HG03025 (cell line): ENCODE results near the gene AIFM2.
"Not testable (repeated sequence)": the region's sequence is repeated elsewhere in the genome, so short reads cannot be mapped to it uniquely, and the experiment has no call there.

Source experiments
- ATAC-seq: cut with Tn5 transposase; IDR thresholded peaks from one replicate; pipeline ENCODE4 v1.9.1; 2021; ENCODE audit warnings: mild to moderate bottlenecking, moderate library complexity; ENCODE audit not compliant: unreplicated experiment, low FRiP score

The AIFM2 gene

DNA sequence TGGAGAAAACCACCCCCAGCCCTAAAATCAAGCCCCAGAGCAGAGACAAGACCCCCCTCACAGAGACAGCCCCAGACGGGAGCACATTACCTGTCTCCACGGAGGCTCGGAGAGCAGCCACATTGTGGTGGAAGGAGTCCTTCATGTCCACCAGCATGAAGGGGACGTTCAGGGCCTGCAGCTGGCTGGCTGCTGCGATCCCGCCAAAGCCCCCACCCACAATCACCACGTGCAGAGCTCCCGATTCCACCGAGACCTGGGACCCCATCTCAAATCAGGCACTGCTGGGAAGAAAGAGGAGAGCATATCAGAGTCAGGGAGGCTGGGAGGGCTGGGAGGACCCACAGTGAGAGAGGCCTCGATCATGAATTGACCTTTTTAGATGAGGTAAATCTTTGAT lies 8.8 kb downstream of the AIFM2 start:
- no peak for ATAC-seq

DNA sequence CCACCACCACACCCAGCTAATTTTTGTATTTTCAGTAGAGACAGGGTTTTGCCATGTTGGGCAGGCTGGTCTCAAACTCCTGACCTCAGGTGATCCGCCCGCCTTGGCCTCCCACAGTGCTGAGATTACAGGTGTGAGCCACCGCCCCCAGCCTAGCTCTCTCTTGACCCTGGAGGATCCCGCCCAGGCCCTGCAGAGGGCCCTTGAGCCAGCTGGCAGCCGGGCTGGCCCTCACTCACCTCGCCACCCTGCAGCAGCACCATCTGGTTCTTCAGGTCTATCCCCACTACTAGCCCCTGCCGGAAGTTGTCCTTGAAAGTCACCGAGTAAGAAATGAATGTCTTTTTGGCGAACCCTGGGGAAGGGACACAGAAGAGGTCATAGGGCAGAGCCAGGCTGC lies 9.5 kb downstream of the AIFM2 start:
- ATAC-seq, result not testable (repeated sequence)

DNA sequence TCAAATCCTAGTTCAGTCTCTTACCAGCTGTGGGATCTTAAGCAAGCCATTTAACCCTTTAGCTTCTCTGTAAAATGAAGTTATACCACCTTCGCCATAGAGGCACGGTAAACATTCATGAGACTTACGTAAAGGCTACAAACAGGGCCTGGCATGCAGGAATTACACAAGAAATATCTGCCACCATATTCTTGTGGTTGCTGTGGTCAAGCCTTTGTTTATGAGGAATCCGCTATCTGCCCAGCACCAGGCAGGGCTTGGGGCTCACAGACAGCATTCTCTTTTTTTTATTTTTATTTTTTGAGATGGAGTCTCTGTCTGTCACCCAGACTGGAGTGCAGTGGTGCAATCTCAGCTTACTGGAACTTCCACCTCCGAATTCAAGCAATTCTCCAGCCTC lies 9.9 kb downstream of the AIFM2 start:
- no peak for ATAC-seq

DNA sequence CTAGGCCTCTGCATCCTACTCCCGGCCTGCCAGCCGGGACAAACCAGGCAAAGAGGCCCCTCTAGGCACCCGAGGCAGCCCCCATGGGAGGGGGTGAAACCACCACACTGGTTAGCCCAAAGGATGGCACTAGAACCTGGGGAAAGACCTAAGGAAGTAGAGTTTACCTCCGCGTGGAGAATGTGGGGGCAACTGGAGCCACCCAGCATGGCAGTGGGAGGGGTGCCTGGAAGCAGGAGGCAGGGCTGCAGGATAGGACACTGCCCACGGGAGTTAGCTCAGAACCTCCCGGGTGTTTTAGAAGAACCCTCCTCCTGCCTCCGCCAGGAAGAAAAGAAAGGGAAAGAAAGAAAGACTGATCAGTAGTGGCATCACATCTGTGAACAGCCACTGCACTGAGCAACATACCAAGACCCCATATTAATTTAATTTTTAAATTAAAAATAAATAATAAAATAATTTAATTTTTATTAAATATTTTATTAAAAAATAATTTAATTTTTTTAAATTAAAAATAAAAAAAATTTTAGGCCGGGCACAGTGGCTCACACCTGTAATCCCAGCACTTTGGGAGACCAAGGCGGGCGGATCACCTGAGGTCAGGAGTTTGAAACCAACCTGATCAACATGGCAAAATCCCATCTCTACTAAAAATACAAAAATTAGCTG lies 11.2 kb downstream of the AIFM2 start:
- no peak for ATAC-seq

DNA sequence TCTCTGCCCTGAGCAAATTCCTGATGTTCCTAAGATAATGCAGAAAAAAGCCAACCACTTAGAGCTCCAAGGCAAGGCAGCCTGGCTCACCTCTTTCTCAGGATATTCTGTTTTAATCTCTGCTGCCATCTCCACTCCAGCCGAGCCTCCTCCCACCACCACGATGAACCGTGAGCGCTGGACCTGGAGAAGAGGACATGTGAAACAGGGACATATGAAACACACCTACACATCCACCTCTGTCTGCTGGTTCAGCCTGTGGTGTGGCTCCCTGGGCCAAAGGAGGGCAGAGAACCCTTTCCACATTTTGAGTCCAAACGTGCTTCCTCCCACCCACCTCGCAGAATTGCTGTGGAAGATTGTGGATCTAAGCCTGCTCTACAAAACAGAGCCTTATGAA lies 12.2 kb downstream of the AIFM2 start:
- ATAC-seq, result no peak

DNA sequence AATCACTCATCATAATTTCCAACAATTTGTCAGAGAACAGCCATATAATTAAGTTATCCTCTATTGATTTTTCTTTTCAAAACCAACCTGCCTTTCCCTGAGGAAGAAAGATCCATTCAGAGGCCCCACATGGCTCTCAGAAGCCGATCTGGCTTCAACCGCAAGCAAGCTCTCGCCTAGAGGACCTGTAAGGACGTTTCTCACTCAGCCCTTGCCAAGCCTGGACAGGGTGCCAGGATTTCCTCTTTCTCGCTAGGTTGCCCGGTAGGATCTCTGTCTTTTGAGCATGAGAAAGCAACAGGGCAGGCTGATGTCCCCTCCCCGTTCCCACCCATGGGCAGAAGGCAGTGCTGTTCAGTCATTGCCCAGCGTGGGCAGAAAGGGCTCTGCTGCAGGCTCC lies 13.0 kb downstream of the AIFM2 start:
- ATAC-seq, result no peak

DNA sequence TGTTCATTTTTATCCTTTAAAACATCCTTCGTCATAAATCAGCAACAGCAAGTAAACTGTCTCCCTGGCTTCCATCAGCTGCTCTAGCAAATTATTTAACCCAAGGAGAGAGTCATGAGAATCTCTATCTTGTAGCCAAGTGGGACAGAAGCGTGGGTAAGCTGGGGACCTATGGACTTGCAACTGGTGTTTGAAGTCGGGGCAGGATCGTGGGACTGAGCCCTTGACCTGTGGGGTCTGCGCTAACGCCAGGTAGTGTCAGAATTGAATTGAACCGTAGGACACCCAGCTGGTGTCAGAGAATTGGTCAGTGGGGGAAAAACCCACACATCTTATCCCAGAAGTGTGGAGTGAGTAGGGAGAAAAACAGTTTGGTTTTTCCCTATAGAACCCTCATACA lies 13.4 kb downstream of the AIFM2 start:
- ATAC-seq, result no peak

DNA sequence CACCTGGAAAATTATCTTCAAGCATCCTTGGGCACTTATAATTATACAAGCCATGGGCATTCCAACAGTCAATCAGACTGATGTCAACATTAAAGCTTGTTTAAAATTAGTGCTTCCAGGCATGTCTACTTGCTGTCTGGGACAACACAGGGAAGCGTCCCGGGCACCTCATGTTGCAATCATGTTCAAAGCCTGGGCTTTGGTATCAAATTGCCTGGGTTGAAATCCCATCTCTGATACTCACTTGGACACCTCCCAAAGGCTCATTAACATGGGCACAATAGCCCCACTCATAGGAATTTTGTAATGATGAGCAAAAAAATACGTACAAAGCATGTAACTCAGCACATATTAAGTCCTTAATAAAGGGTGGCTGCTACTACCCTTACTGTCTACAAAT lies 14.4 kb downstream of the AIFM2 start:
- ATAC-seq, result no peak

DNA sequence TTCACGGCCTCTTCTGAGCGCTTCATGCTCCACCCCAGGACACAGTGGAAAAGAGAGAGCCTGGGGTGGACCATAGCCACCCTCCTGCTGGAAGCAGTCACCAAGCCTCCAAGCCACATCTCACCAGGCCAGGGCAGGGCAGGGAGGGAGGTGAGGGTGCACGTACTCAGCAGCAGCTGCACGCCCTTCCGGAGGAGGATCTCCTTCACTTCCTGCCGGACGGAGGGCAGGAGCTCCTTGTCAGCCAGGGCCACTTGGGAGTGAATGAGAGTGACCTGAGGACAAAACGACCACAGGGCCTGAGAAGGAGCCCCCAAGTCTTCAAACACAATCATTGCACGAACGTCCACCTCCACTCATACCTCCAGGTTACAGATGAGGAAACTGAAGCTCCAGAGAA lies 15.0 kb downstream of the AIFM2 start:
- ATAC-seq, result no peak

DNA sequence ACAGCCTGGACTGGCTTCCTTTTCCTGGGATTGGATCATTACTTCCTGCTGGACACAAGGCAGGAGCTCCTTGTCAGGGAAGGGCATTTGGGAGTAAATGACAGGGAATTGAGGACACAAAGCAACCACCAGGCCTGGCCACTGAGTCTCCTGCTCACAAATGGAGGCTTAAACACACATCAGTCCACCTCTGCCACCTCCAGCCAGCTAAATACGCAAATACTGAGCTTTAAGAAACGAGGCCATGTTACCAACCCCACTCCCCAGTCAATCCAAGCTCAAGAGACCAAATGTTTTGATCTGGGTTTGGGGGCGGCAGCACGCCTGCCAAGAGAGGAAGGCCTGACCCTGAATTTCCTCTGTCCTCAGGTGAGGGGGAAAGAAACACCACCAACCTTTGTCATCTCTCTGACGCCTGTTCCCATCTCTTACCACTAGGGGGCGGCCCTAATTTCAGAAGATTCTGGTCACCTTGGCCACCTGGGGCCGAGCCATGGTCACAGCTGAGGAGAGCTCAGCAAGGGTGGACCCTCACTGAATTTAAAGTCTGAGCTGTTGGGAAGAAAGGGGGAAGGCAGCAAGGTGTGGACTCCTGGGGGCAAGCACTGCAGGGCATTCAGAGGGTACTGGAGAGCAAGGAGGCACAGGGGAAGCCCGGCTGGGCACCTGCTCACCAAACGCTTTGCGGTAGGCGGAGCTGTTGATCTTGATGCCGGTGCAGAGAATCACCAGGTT lies 16.5 kb downstream of the AIFM2 start:
- no peak for ATAC-seq

DNA sequence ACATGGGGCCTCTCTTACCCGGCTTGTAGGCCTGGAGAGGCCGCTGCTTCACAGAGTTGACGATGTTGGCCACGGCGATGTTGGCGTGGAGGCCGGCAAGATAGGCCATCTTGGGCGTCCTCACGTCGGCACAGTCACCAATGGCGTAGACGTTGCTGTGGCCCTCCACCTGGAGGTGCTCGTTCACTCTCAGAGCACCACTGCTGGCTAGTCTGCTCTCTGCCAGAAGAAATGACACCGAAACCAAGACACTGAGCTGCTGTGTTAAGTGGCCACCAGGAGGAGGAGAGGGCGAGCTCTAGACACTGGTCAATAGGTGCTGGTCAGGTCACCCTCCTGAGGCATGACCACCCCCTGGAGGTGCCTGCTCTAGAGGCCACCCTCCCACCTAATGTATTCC lies 17.7 kb downstream of the AIFM2 start:
- no peak for ATAC-seq

DNA sequence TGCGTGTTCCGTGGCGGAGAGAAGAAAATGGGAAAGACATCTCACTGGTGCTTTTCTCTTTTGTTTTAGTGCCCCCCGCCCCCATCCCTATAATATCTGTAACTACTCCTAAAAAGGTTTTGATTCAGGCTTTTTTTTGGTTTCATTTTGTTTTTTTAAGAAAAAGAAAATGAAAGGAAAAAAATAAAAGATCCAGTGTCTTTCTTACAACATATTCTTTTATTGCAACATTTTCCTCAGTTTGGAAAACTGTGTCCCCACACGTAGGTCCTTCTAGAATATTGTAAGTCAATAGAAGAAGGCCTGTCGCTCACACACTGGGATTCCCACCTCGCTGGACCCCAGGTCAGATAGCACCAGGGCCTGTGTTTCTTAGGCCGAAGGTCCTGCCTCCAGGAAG lies 20.6 kb downstream of the AIFM2 start:
- no peak for ATAC-seq

DNA sequence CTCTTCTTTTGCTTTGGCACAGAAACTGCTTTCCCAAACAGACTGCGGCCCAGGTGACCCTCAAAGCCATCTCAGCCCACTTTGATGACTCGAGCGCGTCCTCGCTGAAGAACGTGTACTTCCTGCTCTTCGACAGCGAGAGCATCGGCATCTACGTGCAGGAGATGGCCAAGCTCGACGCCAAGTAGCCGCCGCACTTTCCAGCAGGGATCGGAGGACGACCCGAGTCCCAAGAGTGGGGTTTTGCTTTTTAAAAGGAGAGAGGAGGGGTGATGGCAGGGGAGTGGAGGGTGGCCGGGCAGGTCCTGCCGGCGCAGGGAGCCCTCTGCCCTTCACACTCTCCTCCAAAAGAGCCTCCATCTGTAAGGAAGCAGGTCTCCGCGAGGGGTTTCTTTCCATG lies 21.1 kb downstream of the AIFM2 start:
- no peak for ATAC-seq

DNA sequence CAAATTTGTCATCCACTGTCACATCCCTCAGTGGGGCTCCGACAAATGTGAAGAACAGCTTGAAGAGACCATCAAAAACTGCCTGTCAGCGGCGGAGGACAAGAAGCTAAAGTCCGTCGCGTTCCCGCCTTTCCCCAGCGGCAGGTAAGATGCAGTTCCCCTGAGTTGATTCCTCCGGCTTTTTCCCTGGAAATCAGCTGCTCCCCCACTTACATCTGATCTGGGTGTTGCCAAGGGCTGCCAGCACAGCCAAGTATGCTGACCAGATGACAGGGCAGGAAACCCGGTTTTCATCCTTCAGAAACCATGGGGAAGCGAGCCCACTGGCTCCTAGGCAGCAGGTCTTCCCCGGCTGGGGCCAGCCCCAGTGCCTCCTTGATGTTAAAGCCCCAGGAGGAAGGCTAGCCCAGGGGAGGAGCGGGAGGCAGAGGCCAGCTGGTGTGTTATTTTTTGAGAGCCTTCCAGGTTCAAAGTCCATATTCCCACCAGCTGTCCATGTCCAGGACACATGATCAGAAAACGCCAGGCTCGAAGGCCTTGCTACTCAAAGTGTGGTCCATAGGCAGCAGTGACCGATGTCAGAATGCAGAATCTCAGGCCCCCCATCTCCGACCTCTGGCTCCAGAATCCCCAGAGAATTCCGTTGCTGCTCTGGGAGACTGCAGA lies 23.4 kb downstream of the AIFM2 start:
- ATAC-seq, result no peak

DNA sequence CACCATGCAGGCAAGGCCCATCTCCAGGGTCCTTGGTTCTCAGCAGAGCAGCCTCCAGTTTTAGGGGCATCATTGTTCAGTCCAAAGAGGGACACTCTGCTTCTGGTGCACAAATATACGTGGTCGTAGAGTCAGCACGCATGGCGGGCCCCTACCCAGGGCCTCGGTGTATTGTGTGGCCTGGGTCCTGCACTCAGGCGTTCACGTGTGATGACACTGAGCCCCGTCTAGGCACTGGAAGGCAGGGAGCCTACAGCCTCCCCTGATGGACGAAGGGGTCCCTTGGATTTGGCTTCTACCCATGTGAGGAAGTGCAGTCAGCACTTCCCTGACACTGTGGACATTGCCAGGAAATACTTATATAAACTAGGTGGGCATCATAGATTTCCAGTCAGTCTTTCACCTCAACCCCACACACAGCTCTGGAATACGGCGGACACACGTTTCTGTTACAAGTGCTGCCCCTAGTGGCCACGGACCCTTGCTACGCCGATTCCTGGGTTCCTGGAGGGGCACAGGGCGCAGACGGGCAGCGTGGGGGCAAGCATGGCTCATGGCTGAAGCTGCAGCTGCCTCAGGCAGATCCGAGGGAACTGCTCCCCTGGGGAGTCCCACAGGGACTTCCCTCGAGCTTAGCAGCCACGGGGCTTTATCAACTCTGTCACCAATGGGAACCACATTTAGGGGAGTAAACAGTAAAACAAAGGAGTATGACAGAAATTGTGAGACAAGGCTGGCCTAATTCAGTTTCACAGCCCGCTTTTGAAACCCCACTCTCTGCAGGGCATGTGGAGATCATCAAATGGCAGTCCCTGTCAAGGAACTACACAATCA lies 25.4 kb downstream of the AIFM2 start:
- no peak for ATAC-seq

DNA sequence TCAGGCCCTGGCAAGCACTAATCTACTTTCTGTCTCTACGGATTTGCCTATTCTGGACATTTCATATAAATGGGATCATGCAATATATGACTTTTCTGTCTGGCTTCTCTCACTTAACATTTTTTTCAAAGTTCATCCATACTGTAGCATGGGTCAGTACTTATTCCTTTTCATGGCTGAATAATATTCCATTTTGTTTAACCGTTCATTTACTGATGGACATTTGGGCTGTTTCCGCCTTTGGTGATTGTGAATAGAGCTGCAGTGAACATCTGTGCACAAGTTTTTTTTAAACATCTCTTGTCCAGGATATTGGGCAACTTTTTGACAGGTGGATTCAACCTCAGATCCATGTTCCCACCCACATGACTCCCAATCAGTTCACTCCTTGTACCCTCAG lies 31.0 kb downstream of the AIFM2 start:
- ATAC-seq, result no peak

DNA sequence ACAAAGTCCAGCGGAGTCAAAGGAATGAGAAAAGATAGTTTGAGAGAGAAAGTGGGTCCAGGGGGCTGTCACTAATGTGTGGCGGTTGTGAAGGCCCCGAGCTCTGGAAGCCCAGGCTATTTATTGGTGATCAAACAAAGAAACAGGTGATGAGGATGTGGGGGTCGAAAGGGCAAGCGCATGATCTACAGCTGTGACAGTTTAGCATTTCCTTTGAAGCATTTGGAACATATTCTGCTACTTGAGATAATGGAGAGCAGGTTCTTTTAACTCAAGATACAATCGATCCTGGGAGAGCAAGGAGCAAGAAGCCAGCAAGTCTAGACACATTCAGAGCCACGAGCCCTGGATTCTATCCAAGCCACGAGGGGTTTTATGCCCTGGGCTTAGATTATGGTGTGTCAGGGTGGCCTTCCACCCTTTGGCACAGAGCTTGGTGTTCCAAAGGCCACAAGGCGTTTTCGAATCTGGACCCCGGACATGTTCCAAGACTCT lies 31.5 kb downstream of the AIFM2 start:
- not testable (repeated sequence) for ATAC-seq

DNA sequence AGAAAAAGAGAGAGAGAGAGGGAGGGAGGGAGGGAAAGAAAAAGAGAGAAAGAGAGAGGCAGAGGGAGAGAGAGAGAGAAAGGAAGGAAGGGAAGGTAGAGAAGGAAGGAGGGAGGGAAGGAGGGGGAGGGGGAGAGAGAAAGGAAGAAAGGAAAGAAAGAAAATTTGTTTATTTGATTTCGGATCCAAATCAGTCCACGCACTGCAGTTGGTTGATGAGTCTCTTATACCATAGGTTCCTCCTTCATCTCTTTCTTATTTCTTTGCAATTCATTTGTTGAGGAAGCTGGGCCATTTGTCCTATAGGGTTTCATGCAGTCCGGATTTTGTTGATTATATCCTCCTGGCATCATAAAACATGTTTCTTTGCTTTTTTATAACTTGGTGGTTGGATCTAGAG lies 34.4 kb downstream of the AIFM2 start:
- no peak for ATAC-seq

DNA sequence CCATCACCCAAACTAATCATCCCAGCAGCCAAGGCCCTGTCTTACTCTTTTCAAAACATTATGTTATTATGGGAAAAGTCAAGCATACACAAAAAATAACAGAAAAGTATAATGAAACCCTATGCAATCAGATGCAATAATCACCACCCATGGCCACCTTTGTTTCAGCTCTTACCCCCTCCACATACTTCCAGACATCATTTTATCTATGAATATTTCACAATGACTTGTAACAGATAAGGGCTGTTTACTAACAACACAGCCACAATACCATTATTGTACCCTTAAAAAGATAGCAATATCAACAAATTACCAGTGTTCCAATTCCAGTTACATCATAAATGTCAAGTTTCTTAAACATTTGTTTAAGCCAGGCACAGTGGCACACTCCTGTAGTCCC lies 35.2 kb downstream of the AIFM2 start:
- ATAC-seq, result no peak

DNA sequence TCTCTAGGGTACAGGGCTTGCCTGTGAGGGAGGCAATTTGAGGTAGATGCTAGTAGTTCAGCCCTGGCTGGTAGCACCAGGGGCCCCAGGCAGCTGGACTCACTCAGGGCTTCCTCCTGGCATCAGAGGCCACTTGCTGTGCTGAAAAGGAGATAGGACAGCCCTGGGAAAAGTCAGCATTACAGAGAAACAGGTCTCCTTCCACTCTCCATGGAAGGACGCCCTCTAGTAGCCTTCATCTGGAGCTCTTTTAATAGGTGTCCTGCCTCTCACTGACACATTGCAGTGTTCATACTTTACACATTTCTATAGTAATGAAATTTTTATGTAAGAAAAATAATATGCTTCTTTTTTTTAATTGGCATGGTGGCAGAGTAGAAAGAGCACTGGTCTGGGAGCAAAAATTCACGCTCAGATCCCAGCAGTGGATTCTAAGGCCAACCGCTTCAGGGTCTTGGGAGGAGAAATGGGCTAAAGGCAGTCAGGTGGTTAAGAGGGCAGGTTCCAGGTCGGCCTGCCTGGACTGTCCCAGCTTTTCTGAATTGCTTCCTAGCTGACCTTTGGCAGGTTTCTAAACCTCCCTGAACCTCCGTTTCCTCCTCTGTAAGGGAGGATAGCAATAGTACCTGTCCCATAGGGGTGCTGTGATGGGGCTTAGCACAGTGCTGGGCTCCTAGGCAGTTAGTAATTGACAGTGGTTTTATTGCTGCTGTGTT lies 35.8 kb downstream of the AIFM2 start:
- ATAC-seq, result no peak
